Duodenal mucosa (tissue), 2 donors: Measurements from ENCODE around the gene PNPLA5.
"Not testable (repeated sequence)": the region's sequence is repeated elsewhere in the genome, so short reads cannot be mapped to it uniquely, and the experiment has no call there.

Experiments used
- H3K27ac ChIP-seq: one replicate; pipeline ENCODE4 v1.7.0; 2013; ENCODE audit warnings: low read depth, low read length
- H3K27me3 ChIP-seq, 2 donors: one replicate each; pipeline ENCODE4 v1.7.0; 2013; ENCODE audit warnings: low read length in 2 of 2, control low read depth in 1 of 2; ENCODE audit not compliant: insufficient read depth in 2 of 2, control insufficient read depth in 1 of 2
- H3K36me3 ChIP-seq, 2 donors: one replicate each; pipeline ENCODE4 v1.7.0; 2013; ENCODE audit warnings: low read length in 2 of 2, control low read depth in 1 of 2; ENCODE audit not compliant: insufficient read depth in 2 of 2, control insufficient read depth in 1 of 2
- H3K4me1 ChIP-seq, 2 donors: one replicate each; pipeline ENCODE4 v1.7.0; 2013; ENCODE audit warnings: low read length in 2 of 2, control low read depth in 1 of 2; ENCODE audit not compliant: insufficient read depth in 2 of 2, control insufficient read depth in 1 of 2
- H3K4me3 ChIP-seq, 2 donors: one replicate each; pipeline ENCODE4 v1.7.0; 2013; ENCODE audit warnings: low read length in 2 of 2, low read depth in 1 of 2
- H3K9ac ChIP-seq, 2 donors: one replicate each; pipeline ENCODE4 v1.7.0; 2013; ENCODE audit warnings: low read length in 2 of 2, low read depth in 1 of 2
- H3K9me3 ChIP-seq, 2 donors: one replicate each; pipeline ENCODE4 v1.7.0; 2013; ENCODE audit warnings: low read length in 2 of 2, control low read depth in 1 of 2; ENCODE audit not compliant: control insufficient read depth in 1 of 2

PNPLA5 gene

DNA sequence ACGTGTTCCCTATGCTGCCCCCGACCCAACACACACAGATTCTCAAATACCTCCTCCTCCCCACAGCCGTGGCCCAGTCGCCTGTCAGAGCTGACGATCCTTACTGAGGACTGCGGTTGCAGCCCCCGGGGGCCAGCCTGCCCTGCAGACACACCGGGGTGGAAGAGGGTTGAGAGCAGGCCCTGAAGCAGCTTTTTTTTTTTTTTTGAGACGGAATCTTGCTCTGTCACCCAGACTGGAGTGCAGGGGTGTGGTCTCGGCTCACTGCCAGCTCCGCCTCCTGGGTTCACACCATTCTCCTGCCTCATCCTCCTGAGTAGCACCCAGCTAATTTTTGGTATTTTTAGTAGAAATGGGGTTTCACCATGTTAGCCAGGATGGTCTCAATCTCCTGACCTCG is 11.2 kb upstream of the PNPLA5 start:
- not testable (repeated sequence) for H3K36me3 ChIP-seq, H3K4me3 ChIP-seq, H3K27ac ChIP-seq, H3K4me1 ChIP-seq, H3K9ac ChIP-seq, H3K9me3 ChIP-seq, H3K27me3 ChIP-seq

DNA sequence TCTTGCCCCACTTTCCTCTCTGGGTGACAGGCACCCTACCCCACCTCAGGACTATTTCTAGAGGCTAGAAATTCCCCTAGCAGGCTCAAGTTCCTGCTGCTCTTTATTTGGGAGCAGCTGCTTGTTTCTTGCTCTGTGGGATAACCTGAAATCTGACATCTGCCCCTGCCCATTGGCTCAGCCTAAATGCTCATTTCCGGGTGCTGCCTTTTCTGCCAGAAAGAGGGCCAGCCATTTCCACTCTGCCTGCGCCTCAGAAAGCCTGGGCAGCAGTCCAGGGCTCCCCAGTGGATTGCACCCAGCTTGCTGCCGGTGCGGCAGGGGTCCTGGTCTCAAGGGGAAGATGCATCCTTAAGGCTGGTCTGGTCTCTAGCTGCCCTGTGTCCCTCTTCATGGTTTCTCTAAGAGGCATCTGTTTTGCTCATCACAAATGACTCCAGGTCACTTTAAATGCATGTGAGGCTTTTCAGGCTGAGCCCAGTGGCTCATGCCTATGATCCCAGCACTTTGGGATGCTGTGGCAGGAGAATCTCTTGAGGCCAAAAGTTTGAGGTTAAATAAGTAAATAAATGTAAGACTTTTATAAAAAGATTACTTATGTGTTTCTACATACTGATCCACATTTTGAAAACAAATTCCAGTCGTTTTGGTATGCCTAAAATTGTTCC is 10.3 kb upstream of the PNPLA5 start:
- no peaks in the 10 kb centered on the region for H3K36me3 ChIP-seq
- no peak overlapping the region for H3K9ac ChIP-seq
- no peaks in the 10 kb centered on the region for H3K9me3 ChIP-seq
- H3K27me3 ChIP-seq, result peaks cover 0 to 8% of the 10 kb centered on the region in 2 donors
- H3K4me1 ChIP-seq, result no peaks in the 10 kb centered on the region
- H3K27ac ChIP-seq, result no peak overlapping the region
- no peak overlapping the region for H3K4me3 ChIP-seq

GRCh38 chr22:43900206-43900605 is 8.4 kb upstream of the PNPLA5 start:
- no peaks in the 10 kb centered on the region for H3K36me3 ChIP-seq
- H3K4me1 ChIP-seq, result no peaks in the 10 kb centered on the region
- no peak overlapping the region for H3K4me3 ChIP-seq
- H3K9ac ChIP-seq, result no peak overlapping the region
- H3K27ac ChIP-seq, result no peak overlapping the region
- peaks cover 0 to 11% of the 10 kb centered on the region in 2 donors for H3K27me3 ChIP-seq
- no peaks in the 10 kb centered on the region for H3K9me3 ChIP-seq

GRCh38 chr22:43897751-43898261 is 6.0 kb upstream of the PNPLA5 start:
- no peaks in the 10 kb centered on the region for H3K4me1 ChIP-seq
- H3K9ac ChIP-seq, result no peak overlapping the region
- no peaks in the 10 kb centered on the region for H3K9me3 ChIP-seq
- no peak overlapping the region for H3K4me3 ChIP-seq
- H3K27ac ChIP-seq, result no peak overlapping the region
- no peaks in the 10 kb centered on the region for H3K36me3 ChIP-seq
- H3K27me3 ChIP-seq, result peaks cover 0 to 20% of the 10 kb centered on the region in 2 donors

- H3K9ac ChIP-seq, result no peak overlapping the region
- H3K4me1 ChIP-seq, result no peaks in the 10 kb centered on the region
- no peak overlapping the region for H3K27ac ChIP-seq
- no peak overlapping the region for H3K4me3 ChIP-seq
- H3K9me3 ChIP-seq, result no peaks in the 10 kb centered on the region
- no peaks in the 10 kb centered on the region for H3K36me3 ChIP-seq
- H3K27me3 ChIP-seq, result peaks cover 11 to 35% of the 10 kb centered on the region in 2 donors
These were observed 4.3 kb upstream of the PNPLA5 start for GRCh38 chr22:43895986-43896645.

DNA sequence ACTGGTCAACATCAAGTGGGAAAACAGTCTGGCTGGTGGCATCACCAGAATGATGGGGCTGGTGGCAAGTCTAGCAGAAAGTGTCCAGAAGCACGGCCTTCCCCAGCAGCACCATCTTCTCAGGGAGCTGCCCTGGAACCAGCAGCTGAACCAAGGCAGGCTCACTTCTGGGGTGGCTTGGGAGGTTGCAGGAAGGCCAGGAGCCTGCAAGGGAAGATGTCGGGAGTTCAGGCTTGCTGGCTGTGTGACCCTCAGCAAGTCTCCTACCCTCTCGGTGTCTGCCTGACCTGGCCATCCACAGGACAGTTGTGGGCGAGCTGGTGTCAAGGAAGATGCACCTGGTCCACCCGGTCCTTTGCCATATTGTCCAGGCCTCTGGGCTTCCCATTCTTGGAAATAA is 2.3 kb upstream of the PNPLA5 start:
- no peaks in the 10 kb centered on the region for H3K9me3 ChIP-seq
- peaks cover 29 to 54% of the 10 kb centered on the region in 2 donors for H3K27me3 ChIP-seq

DNA sequence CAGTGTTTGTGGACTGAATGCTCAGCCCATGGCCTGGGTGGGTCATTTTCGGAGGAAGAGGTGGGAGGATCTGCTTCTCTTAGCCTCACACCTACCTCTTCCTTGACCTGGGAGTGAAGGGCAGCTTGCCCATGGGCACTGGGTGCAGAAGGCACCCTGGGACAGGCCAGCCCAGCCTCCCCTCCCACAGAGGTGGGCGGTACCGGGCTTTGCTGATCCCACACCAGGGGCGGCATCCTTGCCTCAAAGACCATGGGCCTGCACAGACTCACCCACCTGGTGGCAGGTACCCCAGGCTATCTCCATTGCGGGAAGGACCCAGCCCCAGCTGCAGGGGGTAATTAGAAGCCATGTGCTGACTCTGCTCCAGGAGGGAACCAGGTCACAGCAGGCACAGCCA is 1.5 kb upstream of the PNPLA5 start:
- Histone ChIP-seq H3K4me1 (no peaks in the 10 kb centered on the region), H3K27me3 (peaks cover 34 to 59% of the 10 kb centered on the region in 2 donors), H3K9me3 (no peaks in the 10 kb centered on the region), H3K36me3 (no peaks in the 10 kb centered on the region), H3K27ac (no peak overlapping the region), H3K9ac (no peak overlapping the region), H3K4me3 (no peak overlapping the region)

More for the DNA sequence above, 2.3 kb upstream of the PNPLA5 start:
- no peaks in the 10 kb centered on the region for H3K36me3 ChIP-seq
- no peak overlapping the region for H3K27ac ChIP-seq
- H3K9ac ChIP-seq, result no peak overlapping the region
- no peaks in the 10 kb centered on the region for H3K4me1 ChIP-seq
- no peak overlapping the region for H3K4me3 ChIP-seq

DNA sequence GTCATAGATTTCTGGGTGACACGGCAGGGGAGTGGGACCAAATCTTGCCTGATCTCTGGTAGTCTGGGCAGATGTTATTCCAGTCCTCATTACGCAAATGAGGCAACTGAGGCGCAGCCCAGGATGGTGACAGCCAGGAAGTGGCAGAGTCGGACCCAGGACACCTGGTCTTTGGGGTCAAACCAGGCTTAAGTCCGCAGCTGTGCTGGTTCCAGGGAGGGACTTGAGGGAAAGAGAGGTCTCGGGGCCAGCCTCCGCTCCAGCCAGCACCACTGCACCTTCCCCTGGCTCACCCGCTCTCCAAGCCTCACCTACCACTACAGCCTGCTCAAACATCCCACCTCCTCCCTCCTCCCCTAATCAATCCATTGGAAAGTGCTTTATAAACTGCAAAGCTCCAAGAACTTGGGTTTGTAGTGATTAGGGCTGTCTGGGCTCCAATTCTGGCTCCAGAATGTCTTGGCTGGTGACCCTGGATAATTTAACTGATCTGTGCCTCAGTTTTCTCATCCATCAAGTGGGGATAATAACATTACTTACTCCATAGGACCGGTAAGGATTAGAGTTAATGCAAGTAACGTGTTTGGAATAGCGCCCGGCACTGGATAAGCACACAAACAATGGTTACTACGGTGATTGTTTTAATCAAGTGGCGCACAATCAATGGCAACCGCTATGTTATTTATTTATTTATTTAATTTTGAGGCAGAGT is 526 bp upstream of the PNPLA5 start:
- no peak overlapping the region for H3K9ac ChIP-seq
- H3K9me3 ChIP-seq, result no peaks in the 10 kb centered on the region
- no peak overlapping the region for H3K27ac ChIP-seq
- H3K4me1 ChIP-seq, result no peaks in the 10 kb centered on the region
- peaks cover 34 to 52% of the 10 kb centered on the region in 2 donors for H3K27me3 ChIP-seq
- no peak overlapping the region for H3K4me3 ChIP-seq
- H3K36me3 ChIP-seq, result no peaks in the 10 kb centered on the region

DNA sequence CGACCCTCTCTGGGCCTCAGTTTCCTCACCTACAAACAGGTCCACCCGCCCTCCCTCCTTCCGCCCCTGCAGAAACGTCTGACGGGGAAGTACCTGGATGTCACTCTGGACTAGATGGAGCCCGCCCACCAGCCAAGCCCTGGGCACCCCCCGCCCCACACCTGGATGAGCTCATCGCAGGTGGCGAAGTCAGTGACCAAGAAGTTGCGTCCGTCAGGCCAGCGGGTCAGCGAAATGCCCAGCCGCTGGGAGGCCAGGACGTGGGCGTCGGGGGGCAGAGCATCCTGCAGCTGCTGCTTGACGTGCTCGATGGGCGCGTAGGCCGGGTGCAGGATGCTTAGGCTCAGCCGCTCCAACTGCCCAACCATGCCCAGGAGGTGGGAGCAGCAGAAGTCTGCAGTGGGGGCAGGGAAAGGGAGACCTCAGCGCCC is 897 bp downstream of the PNPLA5 start:
- H3K9ac ChIP-seq, result no peak overlapping the region
- no peaks in the 10 kb centered on the region for H3K4me1 ChIP-seq
- H3K27me3 ChIP-seq, result peaks cover 34 to 47% of the 10 kb centered on the region in 2 donors
- no peak overlapping the region for H3K27ac ChIP-seq
- no peaks in the 10 kb centered on the region for H3K9me3 ChIP-seq
- no peak overlapping the region for H3K4me3 ChIP-seq
- H3K36me3 ChIP-seq, result no peaks in the 10 kb centered on the region

DNA sequence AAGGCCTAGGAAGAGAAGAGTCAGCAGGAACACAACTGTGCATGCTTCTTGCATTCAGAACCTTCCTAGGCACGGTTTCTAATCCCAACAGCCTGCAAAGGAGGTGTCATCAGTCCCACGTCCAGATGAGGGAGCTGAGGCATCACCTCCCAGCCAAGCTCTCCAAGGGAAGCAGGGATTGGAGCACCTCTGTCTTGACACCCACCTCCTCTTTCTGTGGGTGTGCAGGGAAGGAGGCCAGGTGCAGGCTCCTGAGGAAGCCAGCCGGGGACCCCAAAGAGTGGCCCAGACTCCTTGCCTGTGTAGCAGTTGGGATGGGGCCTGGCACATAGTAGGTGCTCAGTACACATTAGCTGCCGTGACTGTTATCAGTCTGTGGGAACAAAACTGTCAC is 2.0 kb downstream of the PNPLA5 start:
- Histone ChIP-seq H3K9ac (no peak overlapping the region), H3K4me1 (peaks cover 0 to 1% of the 10 kb centered on the region in 2 donors), H3K36me3 (no peaks in the 10 kb centered on the region), H3K27ac (no peak overlapping the region), H3K9me3 (no peaks in the 10 kb centered on the region), H3K4me3 (no peak overlapping the region), H3K27me3 (peaks cover 34 to 47% of the 10 kb centered on the region in 2 donors)
